Skeletal muscle satellite cell (primary cell): ENCODE measurements around the gene HPCAL1.

Experiments used
- H3K27me3 ChIP-seq: 2 replicates; pipeline ENCODE4 v1.7.0; 2013; ENCODE audit warnings: low read length; ENCODE audit not compliant: control insufficient read depth, insufficient read depth
- H3K36me3 ChIP-seq: 2 replicates; pipeline ENCODE4 v1.7.0; 2013; ENCODE audit warnings: mild to moderate bottlenecking, control low read depth, low read length; ENCODE audit not compliant: insufficient read depth
- H3K4me1 ChIP-seq: 2 replicates; pipeline ENCODE4 v1.7.0; 2013; ENCODE audit warnings: low read length; ENCODE audit not compliant: control insufficient read depth, insufficient read depth
- H3K4me2 ChIP-seq: 2 replicates; pipeline ENCODE4 v1.7.0; 2013; ENCODE audit warnings: mild to moderate bottlenecking, low read length
- H3K4me3 ChIP-seq: 2 replicates; pipeline ENCODE4 v1.7.0; 2013; ENCODE audit warnings: low read length
- H3K9ac ChIP-seq: 2 replicates; pipeline ENCODE4 v1.7.0; 2013; ENCODE audit warnings: mild to moderate bottlenecking, low read depth, low read length, moderate library complexity
- H3K9me3 ChIP-seq: replicated peaks from 2 replicates; pipeline ENCODE4 v1.7.0; 2013; ENCODE audit warnings: mild to moderate bottlenecking, control low read depth, low read length

Gene HPCAL1

DNA sequence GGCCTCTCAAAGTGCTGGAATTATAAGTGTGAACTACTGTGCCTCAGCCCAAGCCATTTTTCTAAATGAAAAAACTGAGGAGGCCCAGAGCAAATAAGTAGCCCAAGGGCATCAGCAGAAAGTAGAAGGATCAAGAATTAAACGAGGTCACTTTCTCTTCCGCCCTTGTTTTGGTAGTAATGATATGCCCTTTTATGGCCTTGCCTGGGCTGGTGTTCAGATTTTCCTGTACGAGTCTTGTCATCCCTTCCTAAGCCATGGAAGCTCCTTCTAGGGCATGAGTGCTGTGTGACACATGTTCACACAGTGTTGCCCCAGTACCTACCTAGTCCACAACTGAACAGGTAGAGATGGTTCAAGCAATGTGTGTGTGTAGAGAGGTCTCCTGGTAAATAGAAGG, 6.6 kb downstream of the HPCAL1 start:
- Histone ChIP-seq H3K9ac (no peak overlapping the region), H3K9me3 (no peaks in the 10 kb centered on the region), H3K4me2 (no peak overlapping the region), H3K36me3 (peaks cover 17% of the 10 kb centered on the region), H3K27me3 (no peaks in the 10 kb centered on the region), H3K4me3 (no peak overlapping the region), H3K4me1 (peaks cover 11% of the 10 kb centered on the region)

- no peaks in the 10 kb centered on the region for H3K27me3 ChIP-seq
- peaks cover 17% of the 10 kb centered on the region for H3K36me3 ChIP-seq
- H3K9ac ChIP-seq, result no peak overlapping the region
- H3K9me3 ChIP-seq, result no peaks in the 10 kb centered on the region
- no peak overlapping the region for H3K4me3 ChIP-seq
- H3K4me1 ChIP-seq, result peaks cover 9% of the 10 kb centered on the region
- H3K4me2 ChIP-seq, result no peak overlapping the region
These were observed 7.7 kb downstream of the HPCAL1 start for GRCh38 chr2:10310309-10310888.

GRCh38 chr2:10311736-10312135, 9.0 kb downstream of the HPCAL1 start:
- H3K9me3 ChIP-seq, result no peaks in the 10 kb centered on the region
- H3K27me3 ChIP-seq, result no peaks in the 10 kb centered on the region
- H3K36me3 ChIP-seq, result peaks cover 16% of the 10 kb centered on the region
- no peak overlapping the region for H3K4me2 ChIP-seq
- no peak overlapping the region for H3K4me3 ChIP-seq
- peaks cover 9% of the 10 kb centered on the region for H3K4me1 ChIP-seq
- no peak overlapping the region for H3K9ac ChIP-seq

- Histone ChIP-seq H3K4me3 (no peak overlapping the region), H3K36me3 (peaks cover 14% of the 10 kb centered on the region), H3K9ac (no peak overlapping the region), H3K4me2 (no peak overlapping the region), H3K9me3 (no peaks in the 10 kb centered on the region), H3K4me1 (peaks cover 11% of the 10 kb centered on the region), H3K27me3 (no peaks in the 10 kb centered on the region)
These were observed 9.8 kb downstream of the HPCAL1 start for GRCh38 chr2:10312437-10312957.

GRCh38 chr2:10316336-10316735, 13.6 kb downstream of the HPCAL1 start:
- H3K9me3 ChIP-seq, result no peaks in the 10 kb centered on the region
- H3K9ac ChIP-seq, result no peak overlapping the region
- H3K4me2 ChIP-seq, result no peak overlapping the region
- H3K36me3 ChIP-seq, result peaks cover 17% of the 10 kb centered on the region
- H3K4me3 ChIP-seq, result no peak overlapping the region
- no peaks in the 10 kb centered on the region for H3K27me3 ChIP-seq
- peaks cover 11% of the 10 kb centered on the region for H3K4me1 ChIP-seq

- no peak overlapping the region for H3K4me2 ChIP-seq
- H3K9me3 ChIP-seq, result no peaks in the 10 kb centered on the region
- no peak overlapping the region for H3K4me3 ChIP-seq
- no peaks in the 10 kb centered on the region for H3K27me3 ChIP-seq
- peaks cover 11% of the 10 kb centered on the region for H3K4me1 ChIP-seq
- no peak overlapping the region for H3K9ac ChIP-seq
- H3K36me3 ChIP-seq, result peaks cover 15% of the 10 kb centered on the region
These were observed 14.2 kb downstream of the HPCAL1 start for GRCh38 chr2:10316860-10317259.

DNA sequence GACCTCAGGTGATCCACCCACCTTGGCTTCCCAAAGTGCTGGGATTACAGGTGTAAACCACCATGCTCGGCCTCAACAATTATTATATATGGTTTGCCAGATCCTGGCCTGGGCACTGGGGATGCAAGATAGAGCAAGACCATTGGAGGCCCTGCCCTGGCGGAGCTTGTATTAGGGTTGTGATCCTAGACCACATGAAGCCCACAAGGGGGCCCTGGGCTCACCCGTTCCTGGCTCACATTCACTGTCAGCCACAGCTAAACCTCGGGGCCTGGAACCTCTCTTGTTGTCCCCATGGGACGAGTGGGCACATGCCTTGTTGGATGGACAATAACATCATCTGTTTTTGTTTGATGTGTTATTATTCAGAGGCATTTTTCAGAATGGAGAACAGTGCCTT, 14.9 kb downstream of the HPCAL1 start:
- Histone ChIP-seq H3K9ac (no peak overlapping the region), H3K36me3 (peaks cover 14% of the 10 kb centered on the region), H3K4me3 (no peak overlapping the region), H3K27me3 (no peaks in the 10 kb centered on the region), H3K9me3 (no peaks in the 10 kb centered on the region), H3K4me2 (no peak overlapping the region), H3K4me1 (peaks cover 11% of the 10 kb centered on the region)

- Histone ChIP-seq H3K4me3 (no peak overlapping the region), H3K9me3 (no peaks in the 10 kb centered on the region), H3K4me2 (no peak overlapping the region), H3K9ac (no peak overlapping the region), H3K27me3 (no peaks in the 10 kb centered on the region), H3K4me1 (peaks cover 11% of the 10 kb centered on the region), H3K36me3 (peaks cover 11% of the 10 kb centered on the region)
These were observed 15.6 kb downstream of the HPCAL1 start for GRCh38 chr2:10318345-10318744.

DNA sequence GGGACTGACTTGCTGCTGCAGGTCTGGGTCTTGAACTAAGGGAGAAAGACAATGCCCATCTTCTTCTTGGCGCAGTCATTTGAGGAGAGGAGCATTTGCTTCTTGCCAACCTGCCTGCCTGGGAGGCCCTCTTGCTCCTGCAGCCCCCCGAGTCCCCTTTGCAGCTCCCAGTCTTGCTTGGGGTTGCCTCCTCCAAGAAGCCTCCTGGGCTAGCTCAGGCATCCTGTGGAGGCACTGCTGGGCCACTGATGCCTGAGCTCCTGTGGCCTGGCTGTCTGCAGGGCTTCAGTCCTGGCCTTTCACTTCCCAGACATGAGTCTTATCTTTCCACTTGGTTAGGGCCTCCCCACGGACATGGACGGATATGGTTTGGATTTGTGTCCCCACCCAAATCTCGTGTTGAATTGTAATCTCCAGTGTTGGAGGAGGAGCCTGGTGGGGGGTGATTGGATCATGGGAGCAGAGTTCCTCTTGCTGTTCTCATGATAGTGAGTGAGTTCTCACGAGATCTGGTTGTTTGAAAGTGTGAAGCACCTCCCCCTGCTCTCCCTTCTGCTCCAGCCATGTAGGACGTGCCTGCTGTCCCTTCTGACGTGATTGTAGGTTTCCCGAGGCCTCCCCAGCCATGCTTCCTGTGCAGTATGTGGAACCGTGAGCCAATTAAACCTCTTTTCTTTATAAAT, 17.3 kb downstream of the HPCAL1 start:
- H3K9me3 ChIP-seq, result no peaks in the 10 kb centered on the region

DNA sequence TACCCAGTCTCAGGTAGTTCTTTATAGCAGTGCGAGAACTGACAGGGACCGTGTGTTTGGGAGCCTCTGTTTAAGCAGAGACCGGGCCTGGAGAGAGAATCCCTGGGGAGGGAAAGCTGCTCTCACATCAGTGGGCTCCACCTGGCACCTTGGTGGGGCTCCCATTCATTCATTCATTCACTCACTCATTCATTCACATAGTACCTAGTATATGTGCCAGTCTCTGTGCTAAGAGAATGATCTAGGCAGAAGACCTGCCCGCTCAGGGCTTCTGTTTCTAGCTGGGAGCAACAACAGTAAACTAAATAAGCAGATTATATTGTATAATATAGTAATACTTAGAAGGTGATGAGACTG, 17.8 kb downstream of the HPCAL1 start:
- Histone ChIP-seq H3K4me2 (no peak overlapping the region), H3K9me3 (no peaks in the 10 kb centered on the region), H3K27me3 (no peaks in the 10 kb centered on the region), H3K4me3 (no peak overlapping the region), H3K36me3 (peaks cover 11% of the 10 kb centered on the region), H3K9ac (no peak overlapping the region), H3K4me1 (peaks cover 11% of the 10 kb centered on the region)

More for the DNA sequence above, 17.3 kb downstream of the HPCAL1 start:
- Histone ChIP-seq H3K27me3 (no peaks in the 10 kb centered on the region), H3K4me3 (no peak overlapping the region), H3K4me1 (peaks cover 11% of the 10 kb centered on the region), H3K4me2 (no peak overlapping the region), H3K36me3 (peaks cover 11% of the 10 kb centered on the region), H3K9ac (no peak overlapping the region)

DNA sequence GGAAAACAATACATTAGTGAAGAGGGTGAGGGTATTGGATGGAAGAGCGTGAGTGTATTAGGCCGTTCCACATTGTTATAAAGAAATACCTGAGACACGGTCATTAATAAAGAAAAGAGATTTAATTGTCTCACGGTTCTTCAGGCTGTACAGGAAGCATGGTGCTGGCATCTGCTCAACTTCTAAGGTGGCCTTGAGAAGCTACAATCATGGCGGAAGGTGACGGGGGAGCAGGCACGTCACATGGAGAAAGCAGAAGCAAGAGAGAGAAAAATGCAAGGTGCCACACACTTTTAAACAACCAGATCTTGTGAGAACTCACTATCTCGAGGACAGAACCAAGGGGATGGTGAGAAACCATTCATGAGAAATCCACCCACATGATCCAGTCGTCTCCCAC, 18.2 kb downstream of the HPCAL1 start:
- Histone ChIP-seq H3K4me1 (peaks cover 10% of the 10 kb centered on the region), H3K9ac (no peak overlapping the region), H3K4me3 (no peak overlapping the region), H3K27me3 (no peaks in the 10 kb centered on the region), H3K9me3 (no peaks in the 10 kb centered on the region), H3K4me2 (no peak overlapping the region), H3K36me3 (peaks cover 11% of the 10 kb centered on the region)

DNA sequence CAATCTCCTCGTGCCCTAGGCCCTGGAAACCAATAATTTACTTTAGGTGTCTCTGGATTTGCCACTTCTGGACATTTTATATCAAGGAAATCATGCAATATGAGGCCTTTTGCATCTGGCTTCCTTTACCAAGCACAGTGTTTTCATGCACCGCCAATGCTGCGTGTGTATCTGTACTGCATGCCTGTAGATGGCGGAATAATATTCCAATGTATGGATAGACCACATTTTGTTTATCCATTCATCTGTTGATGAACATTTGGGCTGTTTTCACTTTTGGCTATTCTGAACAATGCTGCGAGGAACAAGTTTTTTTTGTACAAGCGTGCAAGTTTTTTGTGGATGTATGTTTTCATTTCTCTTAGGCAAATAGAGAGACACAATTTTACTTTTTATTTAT, 18.9 kb downstream of the HPCAL1 start:
- Histone ChIP-seq H3K4me1 (peaks cover 10% of the 10 kb centered on the region), H3K36me3 (peaks cover 11% of the 10 kb centered on the region), H3K27me3 (no peaks in the 10 kb centered on the region), H3K9ac (no peak overlapping the region), H3K4me3 (no peak overlapping the region), H3K9me3 (no peaks in the 10 kb centered on the region), H3K4me2 (no peak overlapping the region)
